Measurements from ENCODE around the gene RYK.
"Not testable (repeated sequence)": the region's sequence is repeated elsewhere in the genome, so short reads cannot be mapped to it uniquely, and the experiment has no call there.

Gene RYK

DNA sequence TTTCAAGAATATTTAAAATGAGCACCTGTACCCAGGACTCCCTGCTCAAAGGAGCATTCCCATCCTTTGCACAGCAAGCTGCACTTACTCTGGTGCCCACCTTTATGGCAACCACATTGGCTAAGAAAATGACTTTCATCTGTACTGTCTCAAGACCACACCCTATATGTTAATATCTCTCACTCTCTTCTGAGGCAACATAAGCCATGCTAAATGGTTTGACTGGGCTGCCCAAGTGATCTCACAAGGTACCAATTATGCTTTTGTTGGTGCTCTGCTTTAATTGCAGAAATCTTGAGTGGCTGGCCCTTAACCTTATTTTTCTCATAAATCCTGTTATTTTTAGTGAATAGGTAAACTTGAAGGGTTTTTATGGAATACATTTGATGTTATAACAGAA lies 17.7 kb downstream of the RYK start:
- H3K27ac ChIP-seq (ENCODE audit: low read length), result no peak overlapping the region
- no peaks in the 10 kb centered on the region for H3K27me3 ChIP-seq (ENCODE audit: insufficient read depth, low read length)
- H3K9me3 ChIP-seq (ENCODE audit: insufficient read depth, low read depth, low read length), result no peaks in the 10 kb centered on the region
- no peak overlapping the region for H3K9ac ChIP-seq (ENCODE audit: low read depth, low read length)
- H3K4me3 ChIP-seq (ENCODE audit: low read length), result no peak overlapping the region
- peaks cover 26% of the 10 kb centered on the region for H3K4me1 ChIP-seq (ENCODE audit: insufficient read depth, low read length)
- H3K36me3 ChIP-seq (ENCODE audit: insufficient read depth, low read depth, low read length), result no peaks in the 10 kb centered on the region

DNA sequence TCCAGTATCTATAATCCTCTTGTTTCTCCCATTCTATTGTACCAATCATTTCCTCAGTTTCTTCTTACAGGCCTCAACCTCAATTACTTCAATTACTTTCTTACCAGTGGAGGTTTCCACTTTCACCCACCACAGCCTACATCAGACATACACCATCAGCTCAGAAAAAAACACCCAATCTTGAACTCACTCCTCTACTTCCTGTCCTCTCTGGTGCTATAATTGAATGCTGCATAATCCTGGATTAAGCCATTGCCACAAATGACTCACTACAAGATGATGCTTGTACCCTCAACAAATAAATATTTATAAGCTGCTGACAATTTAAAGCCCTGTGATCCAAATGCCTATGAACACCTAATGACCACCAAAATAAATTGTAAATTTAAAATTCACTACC lies 18.5 kb downstream of the RYK start:
- Histone ChIP-seq H3K36me3 (ENCODE audit: insufficient read depth, low read depth, low read length) (no peaks in the 10 kb centered on the region), H3K9me3 (ENCODE audit: insufficient read depth, low read depth, low read length) (no peaks in the 10 kb centered on the region), H3K4me3 (ENCODE audit: low read length) (no peak overlapping the region), H3K27ac (ENCODE audit: low read length) (no peak overlapping the region), H3K9ac (ENCODE audit: low read depth, low read length) (no peak overlapping the region), H3K4me1 (ENCODE audit: insufficient read depth, low read length) (peaks cover 20% of the 10 kb centered on the region), H3K27me3 (ENCODE audit: insufficient read depth, low read length) (no peaks in the 10 kb centered on the region)

DNA sequence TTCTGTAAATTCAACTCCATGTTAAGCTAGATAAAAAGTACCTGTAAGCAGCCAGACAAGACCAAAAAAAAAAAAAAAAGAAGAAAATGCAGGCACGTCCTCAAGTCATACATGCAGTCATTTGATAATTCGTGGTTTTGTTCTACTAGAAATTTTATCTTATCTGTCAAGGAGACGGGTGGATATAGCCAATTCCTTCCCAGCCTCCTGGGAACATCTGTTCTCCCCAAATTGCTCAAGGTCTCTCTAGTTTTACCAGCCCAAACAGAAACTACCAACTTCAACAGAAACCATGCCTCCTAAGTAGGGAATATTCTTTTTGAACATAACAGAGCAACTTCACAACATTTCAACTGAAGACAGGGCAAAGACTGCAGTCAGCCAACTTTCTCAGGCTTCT lies 19.5 kb downstream of the RYK start:
- Histone ChIP-seq H3K9ac (ENCODE audit: low read depth, low read length) (no peak overlapping the region), H3K4me3 (ENCODE audit: low read length) (no peak overlapping the region), H3K4me1 (ENCODE audit: insufficient read depth, low read length) (peaks cover 13% of the 10 kb centered on the region), H3K27me3 (ENCODE audit: insufficient read depth, low read length) (no peaks in the 10 kb centered on the region), H3K27ac (ENCODE audit: low read length) (no peak overlapping the region), H3K9me3 (ENCODE audit: insufficient read depth, low read depth, low read length) (no peaks in the 10 kb centered on the region), H3K36me3 (ENCODE audit: insufficient read depth, low read depth, low read length) (no peaks in the 10 kb centered on the region)

DNA sequence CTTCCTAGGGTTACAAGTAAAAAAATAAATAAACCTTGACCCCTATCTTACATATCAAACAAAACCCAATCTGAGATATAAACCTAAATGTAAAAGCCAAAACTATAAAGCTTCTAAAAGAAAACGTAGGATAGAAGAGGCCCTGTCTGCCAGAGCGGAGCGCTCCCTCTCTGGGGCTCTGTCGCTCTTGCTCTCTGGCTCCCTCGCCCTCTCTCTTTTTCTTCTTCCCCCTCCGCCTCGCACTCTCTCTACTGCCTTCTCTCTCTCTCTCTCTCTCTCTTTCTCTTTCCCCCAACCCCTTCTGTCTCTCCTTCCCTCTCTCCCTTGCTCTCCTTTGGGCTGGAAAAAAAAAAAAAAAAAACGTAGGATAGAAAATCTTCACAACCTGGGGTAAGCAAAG lies 21.6 kb downstream of the RYK start:
- no peaks in the 10 kb centered on the region for H3K36me3 ChIP-seq (ENCODE audit: insufficient read depth, low read depth, low read length)
- no peak overlapping the region for H3K4me3 ChIP-seq (ENCODE audit: low read length)
- H3K4me1 ChIP-seq (ENCODE audit: insufficient read depth, low read length), result peaks cover 6% of the 10 kb centered on the region; the same call in 1 of the 2 replicates
- no peaks in the 10 kb centered on the region for H3K9me3 ChIP-seq (ENCODE audit: insufficient read depth, low read depth, low read length)
- no peak overlapping the region for H3K27ac ChIP-seq (ENCODE audit: low read length)
- H3K27me3 ChIP-seq (ENCODE audit: insufficient read depth, low read length), result no peaks in the 10 kb centered on the region
- no peak overlapping the region for H3K9ac ChIP-seq (ENCODE audit: low read depth, low read length)

DNA sequence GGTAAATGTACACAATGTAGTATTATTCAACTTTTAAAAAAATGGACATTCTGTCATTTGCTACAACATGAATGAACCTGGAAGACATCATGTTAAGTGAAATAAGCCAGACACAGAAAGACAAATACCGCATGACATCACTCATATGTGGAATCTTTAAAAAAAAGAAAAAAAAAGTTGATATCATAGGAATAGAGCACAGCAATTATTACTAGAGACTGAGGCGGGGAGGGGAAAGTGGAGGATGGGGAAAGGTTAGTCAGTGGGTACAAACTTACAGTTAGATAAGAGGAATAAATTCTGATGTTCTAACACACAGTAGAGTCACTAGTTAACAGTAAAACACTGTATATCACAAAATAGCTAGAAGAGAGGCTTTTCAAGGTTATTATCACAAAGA lies 22.2 kb downstream of the RYK start:
- no peaks in the 10 kb centered on the region for H3K9me3 ChIP-seq (ENCODE audit: insufficient read depth, low read depth, low read length)
- H3K4me1 ChIP-seq (ENCODE audit: insufficient read depth, low read length), result peaks cover 11% of the 10 kb centered on the region; the same call in 1 of the 2 replicates
- H3K27ac ChIP-seq (ENCODE audit: low read length), result no peak overlapping the region
- no peak overlapping the region for H3K9ac ChIP-seq (ENCODE audit: low read depth, low read length)
- no peaks in the 10 kb centered on the region for H3K27me3 ChIP-seq (ENCODE audit: insufficient read depth, low read length)
- no peak overlapping the region for H3K4me3 ChIP-seq (ENCODE audit: low read length)
- no peaks in the 10 kb centered on the region for H3K36me3 ChIP-seq (ENCODE audit: insufficient read depth, low read depth, low read length)

DNA sequence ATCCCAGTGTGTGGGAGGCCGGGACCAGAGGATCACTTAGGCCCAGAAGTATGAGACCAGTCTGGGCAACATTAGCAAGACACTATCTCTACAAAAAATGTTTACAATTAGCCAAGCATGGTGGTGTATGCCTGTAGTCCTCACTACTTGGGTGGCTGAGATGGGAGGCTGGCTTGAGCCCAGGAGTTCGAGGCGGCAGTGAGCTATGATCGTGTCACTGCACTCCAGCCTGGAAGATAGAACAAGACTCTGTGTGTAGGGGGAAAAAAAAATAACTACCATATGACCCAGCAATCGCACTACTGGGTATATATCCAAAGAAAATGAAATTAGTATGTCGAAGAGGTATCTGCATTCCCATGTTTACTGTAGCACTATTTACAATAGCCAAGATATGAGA lies 22.6 kb downstream of the RYK start:
- Histone ChIP-seq H3K36me3 (ENCODE audit: insufficient read depth, low read depth, low read length) (no peaks in the 10 kb centered on the region), H3K9me3 (ENCODE audit: insufficient read depth, low read depth, low read length) (no peaks in the 10 kb centered on the region), H3K4me3 (ENCODE audit: low read length) (no peak overlapping the region), H3K27ac (ENCODE audit: low read length) (no peak overlapping the region), H3K9ac (ENCODE audit: low read depth, low read length) (no peak overlapping the region), H3K4me1 (ENCODE audit: insufficient read depth, low read length) (peaks cover 13% of the 10 kb centered on the region), H3K27me3 (ENCODE audit: insufficient read depth, low read length) (no peaks in the 10 kb centered on the region)

DNA sequence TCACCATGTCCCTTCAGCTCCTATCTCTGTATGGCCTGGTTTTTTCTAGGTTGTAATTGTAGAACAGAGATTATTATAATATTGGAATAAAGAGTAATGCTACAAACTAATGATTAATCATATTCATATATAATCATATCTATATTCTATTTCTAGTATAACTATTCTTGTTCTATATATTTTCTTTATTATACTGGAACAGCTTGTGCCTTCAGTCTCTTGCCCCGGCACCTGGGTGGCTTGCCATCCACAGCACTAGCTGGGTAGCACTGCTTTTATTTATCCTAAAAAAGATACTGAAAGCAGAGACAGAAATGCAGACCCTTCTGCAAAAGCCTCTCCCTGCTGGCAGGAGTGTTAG lies 25.9 kb downstream of the RYK start:
- H3K4me1 ChIP-seq (ENCODE audit: insufficient read depth, low read length), result peaks cover 16% of the 10 kb centered on the region
- not testable (repeated sequence) for H3K27me3 ChIP-seq (ENCODE audit: insufficient read depth, low read length); H3K9me3 ChIP-seq (ENCODE audit: insufficient read depth, low read depth, low read length); H3K27ac ChIP-seq (ENCODE audit: low read length); H3K4me3 ChIP-seq (ENCODE audit: low read length); H3K9ac ChIP-seq (ENCODE audit: low read depth, low read length)
- peaks cover 15% of the 10 kb centered on the region; the same call in 1 of the 2 replicates for H3K36me3 ChIP-seq (ENCODE audit: insufficient read depth, low read depth, low read length)

DNA sequence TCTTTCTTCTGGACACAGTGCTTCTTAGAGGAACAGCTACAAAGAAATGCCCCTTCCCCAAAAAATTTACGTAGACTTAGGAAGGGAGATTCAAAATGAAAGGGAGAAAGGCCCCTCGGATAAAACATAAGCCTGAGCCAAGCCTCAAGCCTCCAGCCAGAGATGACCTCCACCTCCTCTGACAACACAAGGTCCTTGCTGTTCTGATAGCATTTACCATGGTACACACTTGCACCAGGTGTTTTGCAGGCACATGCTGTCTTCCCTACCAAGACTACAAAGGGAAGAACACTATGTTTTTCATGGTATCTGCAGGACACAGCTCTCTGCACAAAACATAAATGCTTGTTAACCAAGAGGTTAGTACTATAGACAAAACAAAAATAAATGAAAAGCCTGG lies 27.8 kb downstream of the RYK start:
- H3K4me3 ChIP-seq (ENCODE audit: low read length), result no peak overlapping the region
- peaks cover 24% of the 10 kb centered on the region; the same call in 1 of the 2 replicates for H3K36me3 ChIP-seq (ENCODE audit: insufficient read depth, low read depth, low read length)
- no peak overlapping the region for H3K27ac ChIP-seq (ENCODE audit: low read length)
- no peaks in the 10 kb centered on the region for H3K9me3 ChIP-seq (ENCODE audit: insufficient read depth, low read depth, low read length)
- H3K27me3 ChIP-seq (ENCODE audit: insufficient read depth, low read length), result no peaks in the 10 kb centered on the region
- H3K9ac ChIP-seq (ENCODE audit: low read depth, low read length), result no peak overlapping the region
- peaks cover 11% of the 10 kb centered on the region for H3K4me1 ChIP-seq (ENCODE audit: insufficient read depth, low read length)

DNA sequence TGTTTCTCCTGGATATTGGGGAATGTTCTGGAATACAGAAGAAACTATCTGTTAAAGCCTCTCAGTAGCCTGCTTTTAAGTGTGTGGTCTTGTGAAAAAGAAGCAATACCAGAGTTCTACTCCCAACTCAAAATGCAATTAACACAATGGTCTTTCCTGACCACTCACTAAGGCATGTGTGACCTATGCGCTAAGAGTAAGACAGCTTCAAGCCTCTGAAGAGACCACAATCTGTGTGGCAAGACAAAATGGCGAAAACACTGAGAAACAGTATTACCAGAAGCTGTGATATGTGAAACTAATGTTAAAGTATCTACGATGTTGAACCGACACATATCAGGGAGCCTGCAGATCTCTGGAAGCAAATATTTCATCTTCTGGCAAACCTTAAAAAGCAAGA lies 33.8 kb downstream of the RYK start:
- Histone ChIP-seq H3K9ac (ENCODE audit: low read depth, low read length) (no peak overlapping the region), H3K27ac (ENCODE audit: low read length) (no peak overlapping the region), H3K4me3 (ENCODE audit: low read length) (no peak overlapping the region), H3K4me1 (ENCODE audit: insufficient read depth, low read length) (no peaks in the 10 kb centered on the region), H3K36me3 (ENCODE audit: insufficient read depth, low read depth, low read length) (peaks cover 21% of the 10 kb centered on the region; the same call in 1 of the 2 replicates), H3K9me3 (ENCODE audit: insufficient read depth, low read depth, low read length) (no peaks in the 10 kb centered on the region), H3K27me3 (ENCODE audit: insufficient read depth, low read length) (no peaks in the 10 kb centered on the region)

DNA sequence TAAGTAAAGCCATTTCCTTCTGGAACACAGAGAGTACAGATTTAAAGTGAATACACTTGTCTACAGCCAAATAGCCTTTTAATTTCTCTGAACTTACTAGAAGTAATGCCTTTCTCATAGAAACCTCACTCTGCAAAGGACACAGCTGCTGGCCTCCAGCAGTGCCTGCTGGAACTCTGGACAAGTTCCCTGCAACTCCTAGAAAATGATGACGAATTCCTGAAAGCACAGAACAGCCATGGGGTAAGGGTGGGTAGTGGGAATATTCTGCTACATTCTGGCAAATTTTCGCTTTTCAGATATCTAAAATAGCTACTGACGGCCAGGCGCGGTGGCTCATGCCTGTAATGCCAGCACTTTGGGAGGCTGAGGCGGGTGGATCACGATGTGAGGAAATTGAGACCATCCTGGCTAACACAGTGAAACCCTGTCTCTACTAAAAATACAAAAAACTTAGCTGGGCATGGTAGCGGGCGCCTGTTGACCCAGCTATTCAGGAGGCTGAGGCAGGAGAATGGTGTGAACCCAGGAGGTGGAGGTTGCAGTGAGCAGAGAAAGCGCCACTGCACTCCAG lies 34.4 kb downstream of the RYK start:
- Histone ChIP-seq H3K36me3 (ENCODE audit: insufficient read depth, low read depth, low read length) (peaks cover 16% of the 10 kb centered on the region; the same call in 1 of the 2 replicates), H3K9ac (ENCODE audit: low read depth, low read length) (no peak overlapping the region)

DNA sequence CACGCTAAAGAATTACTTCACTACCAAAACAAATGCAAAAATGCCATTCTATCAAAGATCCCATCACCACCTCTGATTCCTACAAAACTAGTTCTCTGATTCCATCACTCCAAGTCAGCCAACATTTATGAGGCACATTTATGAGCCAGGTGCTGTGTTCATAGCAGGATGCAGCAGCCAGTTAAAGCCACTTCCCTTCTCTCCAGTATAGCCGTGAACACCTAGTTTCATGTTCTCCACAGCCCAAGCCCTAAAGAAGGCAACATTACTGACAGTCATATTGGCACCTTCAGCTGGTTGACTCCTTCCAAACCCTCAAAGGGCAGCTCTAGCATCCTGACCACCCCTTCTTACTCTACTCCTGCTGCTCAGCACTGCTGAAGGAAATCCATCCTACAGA lies 36.4 kb downstream of the RYK start:
- H3K4me1 ChIP-seq (ENCODE audit: insufficient read depth, low read length), result no peaks in the 10 kb centered on the region
- H3K36me3 ChIP-seq (ENCODE audit: insufficient read depth, low read depth, low read length), result peaks cover 29% of the 10 kb centered on the region
- H3K9me3 ChIP-seq (ENCODE audit: insufficient read depth, low read depth, low read length), result no peaks in the 10 kb centered on the region
- no peak overlapping the region for H3K4me3 ChIP-seq (ENCODE audit: low read length)
- H3K27me3 ChIP-seq (ENCODE audit: insufficient read depth, low read length), result no peaks in the 10 kb centered on the region
- no peak overlapping the region for H3K9ac ChIP-seq (ENCODE audit: low read depth, low read length)
- H3K27ac ChIP-seq (ENCODE audit: low read length), result no peak overlapping the region

More for the DNA sequence above, 34.4 kb downstream of the RYK start:
- H3K4me3 ChIP-seq (ENCODE audit: low read length), result no peak overlapping the region
- no peaks in the 10 kb centered on the region for H3K4me1 ChIP-seq (ENCODE audit: insufficient read depth, low read length)
- no peaks in the 10 kb centered on the region for H3K27me3 ChIP-seq (ENCODE audit: insufficient read depth, low read length)
- H3K27ac ChIP-seq (ENCODE audit: low read length), result no peak overlapping the region
- no peaks in the 10 kb centered on the region for H3K9me3 ChIP-seq (ENCODE audit: insufficient read depth, low read depth, low read length)

DNA sequence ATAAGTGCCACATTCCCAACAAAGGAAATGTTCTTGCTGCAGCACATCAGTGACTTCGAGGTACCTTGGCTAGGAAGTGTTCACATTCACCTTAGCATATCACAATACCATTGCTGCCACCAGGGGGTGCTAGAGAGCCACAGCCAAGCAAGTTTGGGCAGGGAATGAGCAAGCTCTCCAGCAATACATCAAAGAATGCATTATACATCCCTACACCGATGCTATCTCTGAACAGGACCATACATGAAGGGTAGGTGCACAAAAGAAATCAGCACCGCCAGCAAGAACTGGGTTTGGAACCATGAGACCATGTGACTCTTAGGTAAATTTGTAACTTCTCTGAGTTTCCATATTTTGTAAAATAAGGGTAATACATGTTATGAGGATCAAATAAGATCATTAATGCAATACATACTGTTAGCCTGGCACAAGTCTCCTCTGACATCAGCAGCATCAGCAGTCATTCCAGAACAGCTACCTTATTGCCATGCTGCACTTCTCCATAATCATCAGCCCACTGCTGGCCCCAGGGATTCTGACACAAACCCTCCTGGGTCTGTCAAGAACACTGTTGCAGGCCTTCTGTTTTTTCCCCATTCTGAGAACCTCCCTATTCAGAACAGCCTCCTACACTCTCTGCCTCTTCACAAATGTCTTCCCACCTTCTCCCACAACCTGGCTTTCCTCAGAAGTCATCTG lies 37.5 kb downstream of the RYK start:
- Histone ChIP-seq H3K9ac (ENCODE audit: low read depth, low read length) (no peak overlapping the region), H3K9me3 (ENCODE audit: insufficient read depth, low read depth, low read length) (no peaks in the 10 kb centered on the region), H3K27ac (ENCODE audit: low read length) (no peak overlapping the region), H3K36me3 (ENCODE audit: insufficient read depth, low read depth, low read length) (peaks cover 33% of the 10 kb centered on the region), H3K4me3 (ENCODE audit: low read length) (no peak overlapping the region), H3K4me1 (ENCODE audit: insufficient read depth, low read length) (no peaks in the 10 kb centered on the region), H3K27me3 (ENCODE audit: insufficient read depth, low read length) (no peaks in the 10 kb centered on the region)

Measured in iPS-20b (cell line).